WTC11 (cell line): ENCODE data around the gene CHKB. TPM values are rescaled to one million over a fixed set of nuclear protein-coding genes. Genes with fewer than 3 reads are reported as not detected.

Experiments
- ATAC-seq: fragments of 200-7000 bp; cut with Tn5 transposase; 2 replicates; pipeline ENCODE4 v1.10.0; 2021; ENCODE audit warnings: mild to moderate bottlenecking, moderate library complexity
- CTCF ChIA-PET: fragments of 300-600 bp; sonication (Branson Sonifier 250); formaldehyde crosslinking; loops from one replicate; lab custom pipeline; 2021; ENCODE audit warnings: antibody characterized with exemption; lab: Charles Lee
- POLR2A ChIA-PET: fragments of 350-600 bp; sonication (Branson Sonifier 250); formaldehyde crosslinking; loops from one replicate; lab custom pipeline; 2021; ENCODE audit warnings: antibody characterized with exemption; lab: Charles Lee
- DNase-seq: peaks from one replicate; pipeline ENCODE4 v3.0.0; 2021; ENCODE audit warnings: low spot score
- H3K27ac Mint-ChIP-seq: 2 replicates; pipeline ENCODE4 v1.8.0; 2021; ENCODE audit warnings: mixed read lengths
- H3K27me3 Mint-ChIP-seq: 2 replicates; pipeline ENCODE4 v1.8.0; 2021; ENCODE audit warnings: low read depth, mild to moderate bottlenecking, moderate library complexity, mixed read lengths
- H3K36me3 Mint-ChIP-seq: 2 replicates; pipeline ENCODE4 v1.8.0; 2021; ENCODE audit warnings: mixed read lengths
- H3K4me1 Mint-ChIP-seq: 2 replicates; pipeline ENCODE4 v1.8.0; 2022; ENCODE audit warnings: mixed read lengths
- H3K4me3 Mint-ChIP-seq: 2 replicates; pipeline ENCODE4 v1.8.0; 2021; ENCODE audit warnings: mild to moderate bottlenecking, moderate library complexity, mixed read lengths
- H3K9me3 Mint-ChIP-seq: 2 replicates; pipeline ENCODE4 v1.8.0; 2021; ENCODE audit warnings: mixed read lengths
- ATF1 ChIP-seq: sonication (generic); formaldehyde crosslinking; IDR thresholded peaks from 2 replicates; pipeline ENCODE4 v1.8.1; 2023; ENCODE audit warnings: mild to moderate bottlenecking, moderate library complexity, missing genetic modification reagents
- ATF6 ChIP-seq: sonication (generic); formaldehyde crosslinking; IDR thresholded peaks from 2 replicates; pipeline ENCODE4 v1.8.1; 2023; ENCODE audit warnings: mild to moderate bottlenecking, missing genetic modification reagents
- CDX4 ChIP-seq: fragments of 250-450 bp; sonication (Bioruptor Pico); IDR thresholded peaks from 2 replicates; pipeline ENCODE4 v1.9.0; 2021; ENCODE audit warnings: moderate library complexity, mild to moderate bottlenecking, inconsistent platforms, borderline replicate concordance
- E2F5 ChIP-seq: sonication (generic); formaldehyde crosslinking; IDR thresholded peaks from 2 replicates; pipeline ENCODE4 v1.8.1; 2022; ENCODE audit warnings: mild to moderate bottlenecking, moderate library complexity, missing genetic modification reagents
- ELF4 ChIP-seq: sonication (generic); formaldehyde crosslinking; IDR thresholded peaks from 2 replicates; pipeline ENCODE4 v1.8.1; 2022; ENCODE audit warnings: low read depth, mild to moderate bottlenecking, moderate library complexity, missing genetic modification reagents
- ESRRA ChIP-seq: sonication (generic); formaldehyde crosslinking; IDR thresholded peaks from 2 replicates; pipeline ENCODE4 v1.8.1; 2022; ENCODE audit warnings: mild to moderate bottlenecking, missing genetic modification reagents, borderline replicate concordance
- FOXK1 ChIP-seq: sonication (generic); formaldehyde crosslinking; IDR thresholded peaks from 2 replicates; pipeline ENCODE4 v1.8.0; 2022; ENCODE audit warnings: mild to moderate bottlenecking, moderate library complexity, missing genetic modification reagents
- GTF2I ChIP-seq: fragments of 250-450 bp; sonication (Bioruptor Pico); conservative IDR thresholded peaks from 2 replicates; pipeline ENCODE4 v1.4.0; 2021; ENCODE audit warnings: mild to moderate bottlenecking
- KAT7 ChIP-seq: sonication (generic); formaldehyde crosslinking; IDR thresholded peaks from 2 replicates; pipeline ENCODE4 v1.8.1; 2023; ENCODE audit warnings: missing genetic modification reagents, mild to moderate bottlenecking, borderline replicate concordance
- NFATC4 ChIP-seq: fragments of 250-450 bp; sonication (Bioruptor Pico); IDR thresholded peaks from 2 replicates; pipeline ENCODE4 v1.9.0; 2021; ENCODE audit warnings: mild to moderate bottlenecking
- NR3C1 ChIP-seq: sonication (generic); formaldehyde crosslinking; conservative IDR thresholded peaks from 2 replicates; pipeline ENCODE4 v1.8.1; 2023; ENCODE audit warnings: low read depth, mild to moderate bottlenecking, missing genetic modification reagents
- PREB ChIP-seq: sonication (generic); formaldehyde crosslinking; IDR thresholded peaks from 2 replicates; pipeline ENCODE4 v1.8.1; 2022; ENCODE audit warnings: mild to moderate bottlenecking, missing genetic modification reagents, moderate library complexity, borderline replicate concordance
- SMAD4 ChIP-seq: sonication (generic); formaldehyde crosslinking; IDR thresholded peaks from 2 replicates; pipeline ENCODE4 v1.8.0; 2022; ENCODE audit warnings: mild to moderate bottlenecking, missing genetic modification reagents
- USF2 ChIP-seq: sonication (generic); formaldehyde crosslinking; IDR thresholded peaks from 2 replicates; pipeline ENCODE4 v1.8.1; 2023; ENCODE audit warnings: mild to moderate bottlenecking, missing genetic modification reagents, moderate library complexity
- ZMAT4 ChIP-seq: fragments of 250-450 bp; sonication (Bioruptor Pico); IDR thresholded peaks from 2 replicates; pipeline ENCODE4 v1.9.0; 2021; ENCODE audit warnings: mild to moderate bottlenecking
- ZNF263 ChIP-seq: sonication (generic); formaldehyde crosslinking; IDR thresholded peaks from 2 replicates; pipeline ENCODE4 v1.8.1; 2022; ENCODE audit warnings: low read depth, mild to moderate bottlenecking, moderate library complexity, missing genetic modification reagents
- ZNF281 ChIP-seq: sonication (generic); formaldehyde crosslinking; IDR thresholded peaks from 2 replicates; pipeline ENCODE4 v1.8.0; 2023; ENCODE audit warnings: mild to moderate bottlenecking, missing genetic modification reagents
- ZNF396 ChIP-seq: fragments of 250-450 bp; sonication (Bioruptor Pico); IDR thresholded peaks from 2 replicates; pipeline ENCODE4 v1.8.0; 2021; ENCODE audit warnings: mild to moderate bottlenecking, moderate library complexity, borderline replicate concordance
- ZSCAN18 ChIP-seq: fragments of 250-450 bp; sonication (Bioruptor Pico); IDR thresholded peaks from 2 replicates; pipeline ENCODE4 v2.1.2; 2022; ENCODE audit warnings: mild to moderate bottlenecking, moderate library complexity
- total RNA-seq: library from RNA; stranded (reverse); gene quantifications from 3 replicates; pipeline ENCODE4 v1.2.3, GENCODE V29; 2021

CHKB gene
- total RNA-seq, 1 experiment from 2014 or later = 75.4 TPM

- no peak for TF ChIP-seq ZNF281 (CRISPR knock-in tag)
- no peak for TF ChIP-seq NR3C1 (CRISPR knock-in tag)
- no peak for TF ChIP-seq CDX4 (CRISPR knock-in tag)
- no peak for TF ChIP-seq PREB (CRISPR knock-in tag)
- no peak for TF ChIP-seq ZNF396 (CRISPR knock-in tag)
- no peak for TF ChIP-seq NFATC4
- TF ChIP-seq USF2 (CRISPR knock-in tag) = no peak
- no peak for TF ChIP-seq KAT7 (CRISPR knock-in tag)
- TF ChIP-seq ATF1 (CRISPR knock-in tag) = no peak
- TF ChIP-seq ZMAT4 (CRISPR knock-in tag) = no peak
These were observed 27.4 kb upstream of the CHKB start (continued) for GRCh38 chr22:50610041-50610451.

DNA sequence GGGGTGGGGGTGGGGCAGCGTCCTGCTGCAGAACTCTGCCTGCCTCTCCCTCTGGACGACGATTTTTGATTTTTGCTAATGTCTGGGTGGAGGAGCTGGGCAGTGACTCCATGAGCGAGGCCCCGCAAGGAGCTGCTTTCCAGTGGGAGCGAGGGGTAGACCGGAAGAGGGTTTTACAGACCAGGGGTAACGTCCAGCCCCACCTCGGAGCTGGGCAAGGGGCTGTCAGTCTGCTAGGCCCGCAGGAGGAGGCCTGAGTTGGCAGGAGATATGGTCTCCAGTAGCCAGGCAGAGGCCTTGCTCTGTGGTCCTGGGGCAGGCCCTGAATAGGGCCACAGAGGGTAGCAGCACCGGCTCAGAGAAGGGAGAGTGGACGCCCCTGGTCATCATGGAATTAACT lies 26.9 kb upstream of the CHKB start:
- DNase-seq = no peak
- POLR2A ChIA-PET = interaction anchor here (0.9 kb wide), 1 partner anchor 84 kb away, joined by 3 read pairs; no protein-coding TSS in a partner anchor
- no peaks in the 10 kb centered on the region for H3K36me3 Mint-ChIP-seq
- no peak for TF ChIP-seq E2F5 (CRISPR knock-in tag)
- TF ChIP-seq, all 79 proteins: peak for 0
- ATAC-seq = no peak
- CTCF ChIA-PET = interaction anchor here (1.5 kb wide), 1 partner anchor 11 kb away, joined by 7 read pairs; no protein-coding TSS in a partner anchor
- Mint-ChIP-seq H3K27me3 (peaks cover 20% of the 10 kb centered on the region), H3K4me3 (no peak overlapping the region), H3K4me1 (peaks cover 14% of the 10 kb centered on the region), H3K9me3 (no peaks in the 10 kb centered on the region), H3K27ac (no peak overlapping the region)

- DNase-seq = no peak
- H3K4me3 Mint-ChIP-seq = no peak overlapping the region
- ChIA-PET CTCF (interaction anchor here (0.5 to 1.5 kb wide), 4 partner anchors 12 to 91 kb away, joined by 3 to 7 read pairs (median 4); no protein-coding TSS in a partner anchor), POLR2A (no interaction called here)
- no peak for ATAC-seq
- no peaks in the 10 kb centered on the region for H3K9me3 Mint-ChIP-seq
- no peaks in the 10 kb centered on the region for H3K36me3 Mint-ChIP-seq
- H3K27ac Mint-ChIP-seq = no peak overlapping the region
- H3K27me3 Mint-ChIP-seq = peaks cover 17% of the 10 kb centered on the region
- peaks cover 14% of the 10 kb centered on the region for H3K4me1 Mint-ChIP-seq
- TF ChIP-seq ATF6 (no peak), ZNF263 (CRISPR knock-in tag) (no peak), PREB (CRISPR knock-in tag) (no peak), FOXK1 (no peak), ESRRA (CRISPR knock-in tag) (no peak), ZSCAN18 (CRISPR knock-in tag) (no peak), GTF2I (CRISPR knock-in tag) (no peak), ELF4 (CRISPR knock-in tag) (no peak), SMAD4 (CRISPR knock-in tag) (no peak)
These were observed 26.3 kb upstream of the CHKB start for GRCh38 chr22:50608996-50609395.
